HG02970 (cell line): ENCODE measurements around the gene METTL2B.
"Not testable (repeated sequence)": the region's sequence is repeated elsewhere in the genome, so short reads cannot be mapped to it uniquely, and the experiment has no call there.

Experiments
- ATAC-seq: cut with Tn5 transposase; IDR thresholded peaks from one replicate; pipeline ENCODE4 v1.9.1; 2021; ENCODE audit warnings: mild to moderate bottlenecking, moderate library complexity, moderate number of reproducible peaks; ENCODE audit not compliant: unreplicated experiment, low FRiP score

The METTL2B gene

GRCh38 chr7:128523226-128523931 is 46.8 kb downstream of the METTL2B start:
- ATAC-seq, result not testable (repeated sequence)

GRCh38 chr7:128523932-128524524 is 47.5 kb downstream of the METTL2B start:
- not testable (repeated sequence) for ATAC-seq

GRCh38 chr7:128525584-128525983 is 49.0 kb downstream of the METTL2B start:
- not testable (repeated sequence) for ATAC-seq

- not testable (repeated sequence) for ATAC-seq
Observed at GRCh38 chr7:128526062-128526466, 49.5 kb downstream of the METTL2B start.

GRCh38 chr7:128529191-128529590 is 52.6 kb downstream of the METTL2B start:
- ATAC-seq, result not testable (repeated sequence)

GRCh38 chr7:128530121-128530854 is 53.7 kb downstream of the METTL2B start:
- peak; percentile 18 for ATAC-seq

GRCh38 chr7:128530855-128531104 is 54.2 kb downstream of the METTL2B start:
- no peak for ATAC-seq

GRCh38 chr7:128531105-128531954 is 54.8 kb downstream of the METTL2B start:
- ATAC-seq, result peak; percentile 62

- peak; percentile 17 for ATAC-seq
Observed at GRCh38 chr7:128531955-128532478, 55.5 kb downstream of the METTL2B start.

GRCh38 chr7:128532956-128533355 is 56.4 kb downstream of the METTL2B start:
- ATAC-seq, result not testable (repeated sequence)

GRCh38 chr7:128537410-128537809 is 60.9 kb downstream of the METTL2B start:
- not testable (repeated sequence) for ATAC-seq

GRCh38 chr7:128542530-128542929 is 66.0 kb downstream of the METTL2B start:
- ATAC-seq, result not testable (repeated sequence)

GRCh38 chr7:128543300-128543699 is 66.8 kb downstream of the METTL2B start:
- ATAC-seq, result not testable (repeated sequence)

GRCh38 chr7:128546319-128546851 is 69.8 kb downstream of the METTL2B start:
- not testable (repeated sequence) for ATAC-seq

- ATAC-seq, result no peak
Observed at GRCh38 chr7:128550920-128551319, 74.4 kb downstream of the METTL2B start.

- not testable (repeated sequence) for ATAC-seq
Observed at GRCh38 chr7:128554394-128554793, 77.8 kb downstream of the METTL2B start.
